ENCODE data around the gene KIAA0040.

KIAA0040 gene

DNA sequence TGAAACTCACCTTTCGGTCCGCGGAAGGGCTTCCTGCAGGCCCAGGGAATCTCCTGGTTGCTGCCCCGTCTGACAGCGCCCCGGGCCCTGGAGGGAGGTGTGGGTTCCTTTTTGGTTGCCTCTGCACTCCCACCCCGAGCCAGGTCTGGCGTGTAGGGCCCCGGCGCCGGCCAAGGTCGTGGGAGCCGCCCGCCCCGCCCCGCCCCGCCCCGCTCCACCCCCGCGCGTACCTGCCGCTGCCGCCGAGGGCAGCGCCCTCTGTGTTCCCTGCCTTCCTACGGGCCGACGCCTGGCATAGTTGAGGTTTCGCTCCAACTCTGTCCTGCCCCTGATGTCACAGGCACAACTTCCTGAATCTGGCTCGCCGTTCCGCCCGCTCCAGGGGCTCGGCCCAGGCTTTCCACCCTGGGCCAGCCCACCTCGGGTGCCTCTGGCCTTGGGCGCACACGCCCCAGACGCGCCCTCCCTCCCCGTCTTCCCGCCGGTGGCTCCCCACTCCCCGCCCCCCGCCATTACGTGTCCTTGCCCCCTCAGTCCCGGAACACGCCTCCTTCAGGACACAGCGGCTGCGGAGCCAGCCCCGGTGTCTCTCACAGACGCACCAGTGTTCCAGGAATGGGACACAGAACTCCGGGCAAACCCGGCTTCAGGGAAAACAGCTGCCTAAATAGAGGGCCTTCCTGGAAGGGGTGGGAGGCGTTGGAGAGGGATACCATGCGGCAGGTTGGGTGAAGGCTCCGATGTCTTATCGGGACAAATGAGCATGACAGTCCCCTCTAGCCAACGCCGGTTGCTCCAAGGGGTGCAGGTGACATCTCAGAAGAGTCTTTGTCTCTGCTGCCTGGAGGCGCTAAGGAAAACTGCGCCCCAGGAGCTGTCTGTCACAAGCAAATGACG, at the start of gene KIAA0040:
Gene KIAA0040 (minus strand): TSS at position 147 of the 897 bp plus-strand sequence. CDS start 31,763 bp downstream, outside the sequence.
- DNase-seq, result peak; percentile 34

- no peak for DNase-seq
Measured at GRCh38 chr1:175237389-175237788, 44.8 kb upstream of the KIAA0040 start.

DNA sequence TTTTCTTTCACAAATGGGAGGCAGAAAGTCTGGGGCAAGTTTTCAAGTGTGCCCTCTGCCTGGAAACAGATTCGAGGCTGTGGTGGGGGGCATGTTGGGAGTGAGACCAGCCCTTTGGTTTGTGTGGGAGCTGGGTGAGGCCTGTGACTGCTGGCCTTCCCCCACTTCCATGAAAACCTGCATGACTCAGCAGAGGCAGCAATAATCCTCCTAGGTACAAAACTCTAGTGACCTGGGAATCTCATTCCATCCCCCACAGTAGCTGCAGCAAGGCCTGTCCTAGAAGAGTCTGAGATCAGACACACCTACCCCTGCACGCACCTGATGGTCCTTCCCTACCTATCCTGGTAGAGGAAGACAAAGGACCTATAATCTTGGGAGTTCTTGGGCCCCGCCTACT, 42.1 kb upstream of the KIAA0040 start:
- no peak for DNase-seq

GRCh38 chr1:175232335-175232734, 39.8 kb upstream of the KIAA0040 start:
- DNase-seq, result no peak

DNA sequence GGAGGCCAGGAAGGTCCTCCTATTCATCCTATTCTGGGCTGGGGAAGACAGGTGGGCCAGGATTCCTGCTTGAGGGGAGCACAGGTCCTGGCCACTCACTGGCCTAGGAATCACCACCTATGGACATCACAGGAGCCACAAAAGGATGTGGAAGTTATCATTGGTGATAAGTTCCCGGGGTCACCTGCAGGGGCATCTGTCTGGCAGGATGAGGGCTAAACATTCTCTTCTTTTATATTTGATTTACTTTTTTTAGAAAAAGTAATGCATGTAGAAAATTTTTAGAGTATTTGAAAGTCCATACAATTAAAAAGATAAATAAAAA, 33.2 kb upstream of the KIAA0040 start:
- no peak for DNase-seq

DNA sequence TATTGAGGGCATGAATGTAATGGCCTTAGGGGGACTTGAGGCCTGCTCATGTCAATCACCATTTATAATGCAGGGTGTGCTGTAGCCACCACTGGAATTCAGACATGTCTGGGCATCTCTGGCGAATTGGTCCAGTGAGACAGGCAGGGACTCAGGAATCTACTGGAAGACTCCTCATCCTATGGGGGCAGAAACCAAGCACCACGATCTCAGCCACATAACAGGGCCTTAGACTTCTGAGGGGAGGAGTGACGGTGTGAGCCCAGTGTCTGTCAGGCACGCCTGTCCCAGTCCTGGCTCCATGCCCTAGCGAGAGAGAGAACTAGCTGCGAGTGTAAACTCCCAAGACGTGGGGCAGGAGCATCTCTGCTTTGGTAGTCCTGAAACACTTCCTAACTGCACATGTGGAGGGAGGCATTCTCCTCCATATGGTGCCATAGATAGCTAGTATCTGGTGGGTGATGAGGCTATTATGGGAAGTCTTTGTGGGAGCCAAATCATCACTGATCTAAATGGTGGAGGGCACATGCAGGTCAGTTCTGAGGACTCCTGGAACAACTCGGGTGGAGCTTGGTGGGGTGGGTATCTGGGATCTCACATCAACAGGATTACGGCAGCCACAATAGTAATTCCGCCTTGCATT, 29.8 kb upstream of the KIAA0040 start:
- DNase-seq, result no peak

- DNase-seq, result no peak
Measured at GRCh38 chr1:175221557-175222175, 29.1 kb upstream of the KIAA0040 start.

DNA sequence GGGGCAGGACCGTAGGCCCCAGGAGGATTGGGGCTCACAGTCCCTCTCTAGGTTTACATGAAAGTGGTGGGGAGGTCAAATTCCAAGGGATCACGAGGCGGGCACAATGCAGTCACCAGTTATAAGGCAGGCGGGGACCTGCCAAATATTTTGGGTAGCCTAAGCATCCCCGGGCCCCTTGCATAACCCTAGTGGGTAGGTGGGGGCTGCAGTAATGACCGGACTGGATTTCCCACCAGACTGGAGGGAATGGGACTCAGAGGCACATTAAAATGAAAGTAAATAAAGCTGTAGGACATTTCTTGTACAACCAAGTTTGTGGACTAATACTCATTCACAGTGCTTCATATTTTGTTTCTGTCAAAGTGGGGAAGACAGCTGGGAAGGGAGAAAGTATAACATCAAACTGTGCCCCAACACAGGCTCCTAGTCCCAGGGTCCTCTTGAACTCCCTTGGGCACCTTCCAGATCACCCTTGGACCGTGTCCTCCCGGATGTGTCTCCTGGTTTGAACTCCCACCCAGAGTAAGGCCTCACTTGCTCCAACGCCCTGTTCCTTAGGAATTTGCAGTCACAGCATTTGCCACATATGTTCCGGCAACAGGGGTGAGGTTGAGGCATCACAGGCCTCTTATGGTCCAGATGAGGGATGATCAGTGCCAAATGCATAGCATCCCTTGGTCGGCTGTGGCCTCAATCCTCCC, 28.4 kb upstream of the KIAA0040 start:
- DNase-seq, result no peak

DNA sequence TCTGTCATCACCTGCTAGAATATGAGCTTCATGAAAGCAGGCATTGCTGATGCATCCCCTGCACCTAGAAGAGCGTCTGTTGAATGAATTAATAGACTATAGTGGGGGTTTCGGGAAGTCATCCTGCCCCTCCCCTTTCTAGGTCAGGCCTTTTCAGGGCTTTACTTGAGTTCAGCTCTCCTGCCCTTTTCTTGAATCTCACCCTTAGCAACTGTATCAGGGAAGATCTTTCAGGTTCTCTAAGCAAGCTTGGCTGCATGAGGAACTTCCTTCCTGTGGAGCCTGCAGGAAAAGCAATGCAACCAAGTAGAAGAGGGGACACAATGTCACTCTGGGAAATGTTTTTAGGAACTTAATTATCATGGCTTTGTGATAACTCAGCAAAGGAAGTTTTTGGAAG, 27.2 kb upstream of the KIAA0040 start:
- no peak for DNase-seq

- DNase-seq, result no peak
Measured at GRCh38 chr1:175218786-175219434, 26.3 kb upstream of the KIAA0040 start.

GRCh38 chr1:175217721-175218531, 25.4 kb upstream of the KIAA0040 start:
- no peak for DNase-seq

- no peak for DNase-seq
Measured at GRCh38 chr1:175216444-175216843, 23.9 kb upstream of the KIAA0040 start.

DNA sequence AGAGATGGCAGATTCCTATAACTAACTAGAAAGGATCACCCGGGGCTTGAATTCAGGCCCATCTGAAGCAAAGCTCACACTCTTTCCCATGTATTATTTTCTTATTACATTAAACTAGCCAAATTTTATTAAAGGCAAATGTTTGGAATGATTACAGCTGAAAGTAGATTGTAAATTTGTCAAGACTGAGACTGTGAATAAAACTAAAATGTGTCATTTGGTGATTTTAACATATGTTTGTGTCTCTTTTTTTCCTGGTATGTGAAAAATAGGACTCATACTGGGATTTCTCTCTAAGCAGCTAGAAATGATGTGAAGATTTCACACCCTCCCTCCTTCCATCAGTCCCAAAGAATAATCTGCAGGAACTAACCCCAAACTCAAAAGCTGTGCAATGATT, 19.1 kb upstream of the KIAA0040 start:
- no peak for DNase-seq

DNA sequence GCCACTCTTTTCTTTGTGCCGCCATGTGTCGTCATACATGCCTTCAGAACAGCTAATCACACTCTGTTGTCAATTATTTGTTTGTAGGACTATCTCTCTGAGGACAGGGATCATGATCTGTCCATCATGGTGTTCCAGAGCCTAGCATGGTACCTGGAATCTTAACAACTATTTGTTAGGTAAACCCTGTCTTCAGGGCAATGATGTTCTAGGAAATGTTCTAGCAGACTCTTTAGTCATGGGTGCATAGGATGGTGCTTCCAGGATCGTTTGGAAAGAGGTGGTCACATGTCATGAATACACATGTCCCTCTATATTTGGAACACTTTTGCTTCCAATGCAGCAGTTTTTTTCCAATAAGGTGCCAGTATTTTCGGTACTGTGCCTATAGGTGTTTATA, 18.2 kb upstream of the KIAA0040 start:
- no peak for DNase-seq

DNA sequence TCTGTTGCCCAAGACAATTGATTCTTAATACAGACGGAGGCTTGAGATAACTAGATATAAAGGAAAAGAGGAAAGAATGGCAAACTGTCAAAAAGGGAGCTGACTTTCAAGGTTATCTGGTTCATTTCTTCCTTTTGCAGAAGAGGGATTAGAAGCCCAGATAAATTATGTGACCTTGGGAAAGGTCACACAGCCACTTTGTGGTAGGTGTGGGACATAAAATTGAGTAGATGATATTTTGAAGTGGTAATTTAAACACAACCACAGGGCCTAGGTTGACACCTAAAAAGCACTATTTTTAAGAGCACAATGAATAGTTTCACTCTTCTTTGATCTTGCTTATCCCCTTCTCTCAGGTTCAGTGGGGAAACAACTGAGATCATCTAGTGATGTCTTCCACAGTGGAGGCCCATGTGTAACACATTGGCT, 16.9 kb upstream of the KIAA0040 start:
- DNase-seq, result no peak

DNA sequence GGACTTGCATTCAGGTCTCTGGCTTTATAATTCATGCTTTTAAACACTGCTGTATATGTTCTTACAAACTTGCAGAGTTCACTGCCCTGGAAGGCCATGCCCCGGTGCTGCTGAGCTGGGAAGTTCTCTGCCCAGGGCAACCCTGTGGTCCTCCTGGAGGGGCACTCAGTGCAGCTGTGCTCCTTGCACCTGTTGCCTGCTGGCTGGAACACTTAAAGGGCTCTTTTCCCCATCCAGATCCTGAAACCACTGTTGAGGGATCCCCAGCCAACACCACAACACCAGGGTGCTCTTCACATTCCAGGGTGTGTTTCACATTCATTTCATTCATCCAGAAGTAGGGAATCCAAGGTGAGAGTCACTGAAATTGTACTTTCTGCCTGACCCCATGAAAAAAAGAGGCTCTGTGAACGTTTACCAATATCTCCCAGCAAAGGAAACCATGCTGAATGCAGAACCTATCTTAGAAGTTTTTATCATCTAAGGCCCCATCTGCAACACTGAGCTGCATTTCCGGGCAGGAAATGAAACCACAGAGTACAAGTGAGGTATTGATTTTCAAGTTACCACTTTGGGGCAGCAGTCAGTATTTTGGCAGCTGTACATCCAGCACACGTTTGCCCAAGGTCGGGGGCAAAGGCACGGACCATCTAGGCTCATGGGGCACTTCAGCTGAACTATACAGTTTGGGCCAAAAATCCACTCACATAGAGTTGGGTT, 16.4 kb upstream of the KIAA0040 start:
- no peak for DNase-seq

DNA sequence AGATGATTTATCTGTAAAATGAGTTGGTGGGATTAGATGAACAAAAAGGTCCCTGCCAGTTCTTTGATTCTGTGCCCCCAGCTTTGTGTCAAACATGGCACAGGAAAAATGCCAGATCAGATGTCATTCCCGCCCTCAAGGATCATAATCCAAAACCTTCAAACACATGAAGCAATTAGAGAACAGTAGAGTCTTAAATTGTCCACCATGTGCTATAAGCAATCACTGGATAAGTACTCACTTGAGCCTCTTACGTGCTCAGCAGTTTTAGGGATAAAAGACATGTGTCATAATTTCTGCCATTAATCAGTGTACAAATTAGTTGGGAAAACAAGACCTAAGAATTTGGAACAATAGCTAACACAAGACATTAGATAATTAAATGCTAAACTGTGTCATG, 15.4 kb upstream of the KIAA0040 start:
- no peak for DNase-seq

- no peak for DNase-seq
Measured at GRCh38 chr1:175206687-175207086, 14.1 kb upstream of the KIAA0040 start.

- no peak for DNase-seq
Measured at GRCh38 chr1:175204330-175204729, 11.8 kb upstream of the KIAA0040 start.

GRCh38 chr1:175203570-175204068, 11.0 kb upstream of the KIAA0040 start:
- no peak for DNase-seq

Data from NCI-H1694 treated with DMSO at 0.1 percent for 48 hours (cell line).